T-helper 9 cell (primary cell): Measurements from ENCODE around the gene NT5C.

Experiments used
- DNase-seq: peaks from one replicate; pipeline ENCODE4 v3.0.0-alpha.2; 2020

Gene NT5C

DNA sequence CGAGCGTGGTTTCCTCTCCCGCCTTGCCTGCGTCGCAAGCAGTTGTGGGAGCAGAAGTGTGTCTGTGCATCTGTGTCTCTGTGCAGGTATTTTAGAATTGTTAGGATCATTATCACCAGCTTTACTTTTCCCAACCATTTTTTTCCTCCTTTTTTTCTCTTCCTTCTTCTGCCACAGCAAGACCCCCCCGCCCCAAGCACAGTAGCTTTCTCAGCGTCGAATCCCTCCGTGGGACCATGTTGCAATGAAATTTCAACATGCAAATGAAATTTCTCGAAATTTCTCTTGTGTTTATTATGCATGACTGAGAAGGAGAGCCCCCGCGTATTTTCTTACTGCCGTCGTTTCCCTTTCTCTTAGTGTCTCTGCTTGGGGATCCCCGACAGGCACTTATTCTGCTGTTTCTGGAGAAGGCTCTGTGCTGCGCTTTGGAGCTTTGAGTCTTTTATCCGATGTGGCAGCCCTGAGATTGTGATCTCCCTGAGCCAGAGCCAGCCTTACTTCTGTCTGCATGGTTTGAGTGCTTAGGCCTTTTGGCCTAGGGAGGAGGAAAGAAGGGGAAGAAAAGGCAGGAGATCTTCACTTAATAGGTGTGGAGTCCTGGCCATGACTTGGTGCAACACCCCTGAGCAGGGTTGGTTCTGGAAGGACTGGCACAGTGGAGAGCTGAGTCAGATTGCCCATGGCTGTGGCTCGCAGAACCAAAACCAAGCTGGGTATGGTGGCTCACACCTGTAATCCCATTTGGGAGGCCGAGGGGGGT lies 16.8 kb downstream of the NT5C start:
- no peak for DNase-seq

DNA sequence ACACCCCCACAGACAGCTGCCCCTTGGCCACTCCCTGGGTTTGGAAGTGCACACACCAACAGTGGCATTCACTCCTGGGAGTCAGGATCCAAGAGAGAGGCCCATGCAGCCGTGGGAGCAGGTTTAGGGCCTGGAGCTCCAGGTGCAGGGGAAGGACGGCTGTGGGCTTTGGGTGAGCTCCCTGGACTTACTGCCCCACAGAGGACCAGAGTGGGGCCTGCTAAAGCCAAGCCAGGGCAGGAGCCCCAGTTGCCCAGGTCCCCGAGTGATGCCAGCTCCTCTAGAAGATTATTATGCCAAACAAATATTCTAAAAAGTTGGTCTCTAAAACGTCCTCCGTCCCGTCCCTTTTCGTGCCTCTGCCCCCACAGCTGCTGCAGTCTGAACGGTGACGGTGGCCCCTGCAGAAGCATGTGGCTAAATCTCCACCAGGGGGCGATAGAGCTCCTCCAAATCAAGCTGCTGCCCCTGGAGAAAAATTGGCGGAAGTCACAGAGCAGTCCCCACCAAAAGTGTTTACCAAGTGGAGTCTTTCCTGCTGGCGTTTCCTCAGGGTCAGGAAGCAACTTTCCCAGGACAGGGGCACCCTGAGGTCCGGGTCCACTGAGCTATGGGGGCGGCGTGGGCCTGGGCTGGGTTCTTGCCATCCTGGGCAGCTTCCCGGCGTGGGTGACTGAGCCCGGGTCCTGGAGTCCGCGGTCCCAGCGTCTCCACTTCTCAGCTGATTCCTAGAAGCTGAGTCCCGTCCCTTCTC lies 17.6 kb downstream of the NT5C start:
- DNase-seq: peak; percentile 89

DNA sequence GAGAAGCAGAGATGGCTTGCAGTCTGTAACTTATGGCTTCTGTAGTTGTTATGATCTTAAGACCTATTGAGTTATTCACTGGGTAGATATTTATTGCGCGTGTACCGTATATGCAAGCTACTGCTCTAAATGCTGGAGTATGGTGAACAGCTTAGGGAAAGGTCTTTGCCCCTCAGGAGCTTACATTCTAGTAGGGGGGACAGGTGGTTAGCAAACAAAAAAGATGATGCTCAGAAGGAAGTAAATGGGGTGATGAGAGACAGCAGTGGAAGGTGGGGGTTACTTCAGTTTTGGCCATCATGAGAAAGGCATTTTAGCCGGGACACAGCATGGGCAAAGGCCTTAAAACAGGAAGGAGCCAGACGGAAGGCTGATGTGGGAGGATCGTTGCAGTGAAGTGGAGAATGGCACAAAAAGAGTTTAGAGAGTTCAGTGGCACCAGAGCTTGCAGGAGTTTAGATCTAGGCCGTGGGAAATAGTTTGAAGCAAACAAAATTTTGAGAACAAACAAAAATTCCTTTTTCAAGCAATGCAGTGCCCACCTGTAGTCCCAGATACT lies 19.7 kb downstream of the NT5C start:
- no peak for DNase-seq

DNA sequence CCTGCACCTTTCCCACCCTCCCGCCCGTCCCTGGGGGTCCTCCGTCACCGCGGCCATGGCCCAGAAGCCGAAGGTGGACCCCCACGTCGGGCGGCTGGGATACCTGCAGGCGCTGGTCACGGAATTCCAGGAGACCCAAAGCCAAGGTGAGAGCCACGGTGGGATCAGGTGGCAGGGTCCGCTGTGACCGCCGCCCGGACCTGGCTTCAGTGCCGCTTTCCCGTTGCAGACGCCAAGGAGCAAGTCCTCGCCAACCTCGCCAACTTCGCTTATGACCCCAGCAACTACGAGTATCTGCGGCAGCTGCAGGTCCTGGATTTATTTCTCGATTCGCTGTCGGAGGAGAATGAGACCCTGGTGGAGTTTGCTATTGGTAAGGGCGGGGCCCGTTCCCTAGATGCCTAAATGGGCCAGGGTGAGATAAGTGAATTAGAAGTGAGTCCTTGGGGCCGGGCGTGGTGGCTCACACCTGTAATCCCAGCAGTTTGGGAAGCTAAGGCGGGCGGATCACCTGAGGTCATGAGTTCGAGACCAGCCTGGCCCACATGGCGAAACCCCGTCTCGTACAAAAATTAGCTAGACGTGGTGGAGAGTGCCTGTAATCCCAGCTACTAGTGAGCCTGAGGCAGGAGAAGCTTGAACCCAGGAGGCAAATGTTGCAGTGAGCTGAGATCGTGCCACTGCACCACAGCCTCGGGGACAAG lies 21.2 kb downstream of the NT5C start:
- DNase-seq: no peak

DNA sequence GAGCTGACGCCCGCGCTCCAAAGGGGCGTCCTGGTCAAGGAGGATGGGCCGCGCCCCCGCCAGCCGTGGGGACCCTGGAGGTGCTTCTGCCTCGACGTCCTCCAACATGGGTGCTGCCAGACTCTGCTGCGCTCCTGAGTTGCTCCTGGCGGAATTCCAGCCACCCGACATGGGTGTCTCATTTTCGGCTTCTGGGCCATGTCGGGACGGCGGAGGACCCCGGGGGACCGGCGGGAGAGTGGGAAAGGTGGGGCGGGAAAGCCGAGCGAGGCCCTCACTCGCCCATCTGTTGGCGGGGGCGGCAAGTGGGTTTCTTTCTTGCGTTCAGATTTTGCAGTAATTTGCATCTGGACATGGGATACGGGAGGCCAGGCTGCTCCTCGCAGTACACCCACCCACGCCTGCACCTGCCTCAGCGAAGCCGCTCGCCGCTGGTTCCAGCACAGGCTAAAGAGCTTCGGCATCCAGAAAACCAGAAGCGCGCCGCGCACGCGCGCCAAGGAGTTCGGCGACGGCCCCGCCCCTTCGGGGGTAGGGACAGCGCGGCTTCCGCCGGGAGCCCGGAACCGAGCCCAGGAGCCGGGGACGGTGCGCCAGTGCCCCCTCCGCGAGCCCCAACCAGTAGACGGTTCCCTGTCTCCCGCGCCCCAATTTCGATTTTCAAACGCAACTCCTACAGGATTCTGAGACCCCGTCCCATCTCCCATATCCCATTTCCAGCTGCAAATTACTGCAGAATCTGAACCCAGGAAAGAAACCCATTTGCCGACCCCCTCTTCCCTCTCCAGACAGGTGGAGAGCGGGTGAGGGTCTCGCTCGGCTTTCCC lies 21.9 kb downstream of the NT5C start, which contains the start of gene ARMC7:
Gene ARMC7 (plus strand): TSS at position 563 of the 827 bp plus-strand sequence. CDS start 320 bp downstream, outside the sequence.
- peak; percentile 86 for DNase-seq

DNA sequence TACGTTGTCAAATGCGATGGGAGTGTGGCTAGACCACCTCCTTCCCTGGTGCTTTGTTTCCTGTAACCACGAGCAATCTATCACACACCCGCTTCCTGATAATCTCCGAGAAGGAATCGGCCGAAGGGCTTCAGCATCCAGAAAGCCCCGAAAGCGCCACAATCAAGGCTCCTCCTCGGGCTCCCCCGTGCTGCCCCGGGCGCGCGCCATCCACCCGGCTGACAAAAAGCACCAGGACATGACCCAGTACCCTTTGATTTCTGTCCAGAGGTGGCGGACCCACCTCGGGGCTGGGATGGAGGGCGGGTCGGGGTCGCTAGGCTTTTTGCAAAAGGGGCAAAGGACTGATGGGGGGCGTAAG lies 22.5 kb downstream of the NT5C start:
- DNase-seq: no peak

DNA sequence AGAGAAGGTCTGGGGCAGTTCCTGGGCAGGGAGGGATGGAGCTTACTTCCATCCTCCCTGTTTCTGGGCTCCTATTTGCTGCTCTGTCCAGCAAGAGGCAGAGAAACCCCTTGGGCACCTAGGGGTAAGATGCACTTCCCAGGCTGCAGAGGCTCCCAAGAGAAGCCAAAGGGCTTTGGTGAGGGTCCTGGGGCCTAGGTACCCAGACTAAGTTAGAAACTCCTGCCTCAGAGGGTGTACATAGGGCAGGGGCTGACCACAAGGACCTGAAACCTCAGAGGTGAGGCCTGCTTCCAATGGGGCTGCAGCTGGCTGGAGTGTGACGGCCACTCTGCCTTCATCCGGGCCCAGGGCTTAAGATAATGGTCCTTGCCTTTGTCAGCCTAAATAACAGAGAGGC lies 23.3 kb downstream of the NT5C start:
- no peak for DNase-seq

DNA sequence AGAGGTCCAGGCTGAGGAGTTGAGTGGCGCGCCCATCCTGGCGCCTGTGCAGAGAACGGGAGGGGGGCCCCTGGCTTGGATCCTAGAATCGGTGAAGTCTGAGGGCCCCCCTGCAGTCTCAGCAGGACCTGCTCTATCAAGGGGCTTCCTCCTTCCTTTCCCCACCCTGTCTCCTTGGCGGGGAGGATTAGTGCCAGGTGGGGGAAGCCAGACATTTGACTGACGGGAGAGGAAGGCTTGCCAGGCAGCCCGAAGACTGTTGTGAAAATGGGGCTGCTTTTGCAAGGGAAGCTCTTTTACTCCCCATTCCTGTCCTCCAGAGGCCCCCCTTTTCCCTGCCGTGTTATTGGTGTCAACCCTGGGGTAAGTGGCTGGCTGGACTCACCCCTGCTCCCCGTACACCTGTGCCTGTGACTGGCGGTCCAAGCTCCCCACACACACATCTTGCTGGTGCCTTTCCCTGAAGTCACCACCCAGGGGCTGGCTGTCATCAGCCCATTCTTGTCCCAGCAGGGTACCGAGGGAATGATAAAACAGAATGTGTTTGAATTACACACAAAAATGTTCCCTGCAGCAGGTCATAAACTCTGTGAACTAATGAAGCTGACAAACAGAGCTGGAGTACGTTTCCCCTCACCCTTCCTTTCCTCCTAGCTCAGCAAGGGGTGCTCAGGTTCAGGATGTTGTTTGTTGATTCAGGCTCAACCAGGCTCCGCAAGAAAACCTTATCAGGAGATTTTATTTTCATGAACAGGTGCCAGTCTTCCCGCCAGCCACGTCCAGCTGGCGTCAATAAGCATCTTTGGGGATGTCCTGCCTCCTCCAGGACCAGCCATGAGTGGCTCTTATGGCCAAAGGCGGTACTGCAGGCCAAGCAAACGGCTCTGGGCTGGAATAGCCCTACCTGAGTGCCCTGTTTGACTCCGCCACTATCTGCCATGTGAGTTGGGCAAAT lies 26.1 kb downstream of the NT5C start:
- DNase-seq: no peak

DNA sequence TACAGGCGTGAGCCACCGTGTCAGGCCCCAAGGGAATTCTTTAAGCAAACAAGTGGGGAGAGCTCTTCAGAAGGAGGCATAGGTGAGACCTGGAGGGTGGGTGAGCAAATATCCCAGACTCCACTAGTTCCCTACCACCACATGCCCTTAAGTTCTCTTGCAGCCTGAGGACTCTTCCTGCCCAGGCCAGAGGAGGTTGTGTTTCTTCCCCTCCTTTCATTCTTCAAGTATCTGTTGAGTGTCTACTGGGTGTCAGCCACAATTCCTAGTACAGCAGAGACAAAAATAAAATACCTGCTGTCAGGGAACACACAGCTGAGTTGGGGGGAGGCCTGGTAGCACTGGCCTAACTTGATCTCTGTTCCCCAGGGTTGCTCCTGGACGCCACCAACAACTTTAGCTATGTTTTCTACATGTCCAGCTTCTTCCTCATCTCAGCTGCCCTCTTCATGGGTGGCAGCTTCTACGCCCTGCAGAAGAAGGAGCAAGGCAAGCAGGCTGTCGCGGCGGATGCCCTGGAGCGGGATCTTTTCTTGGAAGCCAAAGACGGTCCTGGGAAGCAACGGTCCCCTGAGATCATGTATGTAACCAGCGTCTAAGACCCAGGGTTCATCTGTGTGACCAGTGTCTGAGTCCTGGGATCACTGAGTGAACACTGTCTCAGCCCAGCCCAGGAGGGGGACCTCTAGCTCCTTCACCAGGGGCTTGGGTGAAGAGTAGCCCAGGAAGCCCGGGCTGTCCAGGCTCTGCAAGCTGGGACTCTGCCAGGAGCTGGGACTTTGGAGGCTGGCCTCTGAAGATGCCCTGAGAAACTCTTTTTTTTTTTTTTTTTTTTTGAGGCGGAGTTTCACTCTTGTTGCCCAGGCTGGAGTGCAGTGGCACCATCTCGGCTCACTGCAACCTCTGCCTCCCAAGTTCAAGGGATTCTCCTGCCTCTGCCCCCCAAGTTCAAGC lies 27.7 kb downstream of the NT5C start:
- no peak for DNase-seq

DNA sequence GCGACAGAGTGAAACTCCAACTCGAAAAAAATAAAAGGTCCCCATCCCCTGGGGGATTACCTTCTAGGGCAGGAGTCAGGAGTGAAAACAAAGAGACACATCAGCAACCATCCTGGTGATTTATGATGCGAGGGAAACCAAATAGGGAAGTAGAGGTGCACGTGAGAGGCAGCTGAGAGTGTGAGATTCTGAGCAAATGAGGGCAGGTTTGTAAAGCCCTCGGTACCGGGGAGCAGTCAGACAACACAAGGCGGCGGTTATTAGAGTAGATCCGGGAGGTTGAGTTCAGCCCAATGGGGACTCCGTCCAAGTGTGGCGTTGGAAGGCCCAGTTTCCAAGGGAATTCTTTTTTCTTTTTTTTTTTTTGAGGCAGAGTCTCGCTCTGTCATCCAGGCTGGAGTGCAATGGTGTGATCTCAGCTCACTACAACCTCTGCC lies 29.1 kb downstream of the NT5C start:
- no peak for DNase-seq

DNA sequence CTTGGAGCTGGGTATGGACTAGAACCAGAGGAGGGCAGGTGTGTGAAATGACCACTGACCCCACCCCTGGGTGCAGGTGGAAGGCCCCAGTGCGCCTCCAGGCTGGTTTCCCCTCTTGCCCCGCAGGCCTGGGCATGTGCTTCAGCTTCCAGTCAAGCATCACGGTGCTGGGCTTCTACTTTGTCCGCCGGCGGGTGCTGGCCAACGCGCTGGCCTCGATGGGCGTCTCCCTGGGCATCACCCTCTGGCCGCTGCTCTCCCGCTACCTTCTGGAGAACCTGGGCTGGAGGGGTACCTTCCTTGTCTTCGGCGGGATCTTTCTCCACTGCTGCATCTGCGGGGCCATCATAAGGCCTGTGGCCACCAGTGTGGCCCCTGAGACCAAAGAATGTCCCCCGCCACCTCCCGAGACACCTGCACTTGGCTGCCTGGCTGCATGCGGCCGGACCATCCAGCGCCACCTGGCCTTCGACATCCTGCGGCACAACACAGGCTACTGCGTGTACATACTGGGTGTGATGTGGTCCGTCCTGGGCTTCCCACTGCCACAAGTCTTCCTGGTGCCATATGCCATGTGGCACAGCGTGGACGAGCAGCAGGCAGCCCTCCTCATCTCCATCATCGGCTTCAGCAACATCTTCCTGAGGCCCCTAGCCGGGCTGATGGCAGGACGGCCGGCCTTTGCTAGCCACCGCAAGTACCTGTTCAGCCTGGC lies 31.5 kb downstream of the NT5C start:
- DNase-seq: no peak

DNA sequence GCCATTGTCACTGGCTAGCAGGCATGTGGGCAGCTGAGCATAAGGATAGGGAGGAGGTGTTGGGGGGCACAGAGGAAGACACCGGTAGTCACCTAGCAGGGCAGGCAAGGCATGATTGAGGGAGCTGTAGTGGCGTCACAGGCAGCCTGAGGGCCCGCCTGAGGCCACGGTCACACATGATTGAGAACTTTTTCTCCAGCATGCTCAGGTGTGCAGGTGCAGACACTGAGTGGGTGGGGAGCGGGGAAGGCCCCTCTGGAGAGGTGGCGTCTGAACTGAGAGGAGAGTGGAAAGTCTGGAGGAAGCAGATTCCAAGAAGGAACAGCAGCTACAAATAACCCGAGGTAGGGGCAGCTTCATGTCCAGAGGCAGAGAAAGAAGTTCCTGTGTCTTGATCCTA lies 32.7 kb downstream of the NT5C start:
- DNase-seq: no peak

DNA sequence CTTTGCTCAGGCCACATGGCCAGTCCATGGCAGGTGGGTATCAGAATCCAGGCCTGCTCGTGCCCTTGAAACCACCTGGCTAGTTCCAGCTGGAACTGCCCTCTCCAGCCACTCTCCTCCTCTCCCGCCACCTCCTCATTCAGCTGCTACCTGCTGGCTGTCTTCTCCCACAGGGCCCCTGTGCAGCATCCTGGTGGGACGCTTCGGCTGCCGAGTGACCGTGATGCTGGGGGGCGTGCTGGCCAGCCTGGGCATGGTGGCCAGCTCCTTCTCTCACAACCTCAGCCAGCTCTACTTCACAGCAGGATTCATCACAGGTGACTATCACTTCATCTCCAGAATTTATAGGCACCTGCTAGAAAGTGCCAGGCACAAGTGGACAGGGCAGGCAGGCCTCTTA lies 33.7 kb downstream of the NT5C start:
- DNase-seq: no peak

DNA sequence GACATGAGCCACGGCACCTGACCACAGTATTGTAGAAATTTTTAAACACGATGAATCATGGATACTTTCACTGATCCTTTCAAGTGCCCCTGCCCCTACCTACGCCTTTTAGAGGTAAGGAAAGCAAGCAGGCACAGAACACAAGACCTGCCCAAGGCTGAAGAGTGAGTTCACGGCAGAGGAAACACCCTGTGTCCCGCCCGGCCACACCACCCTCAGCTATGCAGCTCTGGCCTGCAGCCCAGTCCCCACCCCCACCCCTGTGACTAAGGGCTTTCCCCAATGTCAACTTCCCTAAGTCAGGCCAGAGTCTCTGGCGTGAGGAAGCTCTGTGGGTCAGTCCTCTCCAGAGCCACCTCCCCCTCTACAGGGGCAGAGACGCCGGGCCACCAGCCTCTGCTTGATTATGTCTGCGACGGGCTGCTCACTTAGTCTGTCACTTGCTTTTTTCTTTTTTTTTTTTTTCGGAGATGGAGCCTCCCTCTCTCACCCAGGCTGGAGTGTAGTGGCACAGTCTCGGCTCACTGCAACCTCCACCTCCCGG lies 35.4 kb downstream of the NT5C start:
- DNase-seq: no peak

DNA sequence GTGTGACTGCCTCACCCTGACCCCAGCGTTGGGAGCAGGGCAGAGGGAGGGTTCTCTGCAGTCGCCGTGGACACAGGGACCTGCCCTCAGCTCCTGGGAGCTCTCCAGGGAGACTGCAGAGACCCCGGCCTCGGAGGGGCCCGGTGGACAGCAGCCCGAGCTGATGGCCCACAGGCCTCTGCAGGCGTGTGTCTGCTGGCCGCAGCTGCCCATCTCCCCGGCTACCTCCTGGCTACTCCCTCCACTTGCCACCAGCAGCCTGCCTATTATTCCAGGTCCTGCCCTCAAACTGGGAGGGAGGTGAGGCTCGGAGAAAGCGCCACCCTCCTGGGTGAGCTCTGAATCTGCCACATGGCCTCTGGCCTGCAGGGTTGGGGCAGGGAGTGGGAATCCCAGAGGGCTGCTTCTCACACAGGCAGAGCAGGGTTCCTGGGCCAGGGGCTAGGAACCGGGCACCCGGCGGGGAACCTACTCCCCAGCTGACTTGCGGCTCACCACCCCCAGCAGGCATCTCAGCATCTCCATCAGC lies 36.6 kb downstream of the NT5C start:
- DNase-seq: no peak

DNA sequence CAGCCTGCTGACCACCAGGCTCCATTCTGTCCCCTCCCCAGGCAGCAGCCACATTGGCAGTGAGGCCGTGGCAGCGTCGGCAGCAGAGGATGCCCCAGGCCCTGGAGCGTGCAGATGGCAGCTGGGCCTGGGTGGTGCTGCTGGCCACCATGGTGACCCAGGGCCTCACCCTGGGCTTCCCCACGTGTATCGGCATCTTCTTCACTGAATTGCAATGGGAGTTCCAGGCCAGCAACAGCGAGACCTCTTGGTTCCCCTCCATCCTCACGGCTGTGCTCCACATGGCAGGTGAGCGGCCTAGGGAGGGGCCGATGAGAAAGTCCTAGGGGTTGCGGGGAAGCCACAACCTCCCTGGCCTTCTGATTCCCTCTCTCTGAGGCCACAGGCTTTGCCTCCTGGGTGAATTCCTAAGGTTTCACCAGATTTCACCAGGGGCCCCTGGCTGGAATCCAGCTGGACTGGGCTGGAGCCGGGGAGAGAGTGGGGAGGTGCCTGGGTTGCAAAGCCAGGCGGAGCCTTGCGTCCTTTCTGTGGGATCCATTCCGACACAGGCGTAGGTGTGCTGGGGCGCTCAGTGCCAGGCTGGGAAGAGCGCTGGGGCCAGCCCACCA lies 37.9 kb downstream of the NT5C start:
- no peak for DNase-seq

DNA sequence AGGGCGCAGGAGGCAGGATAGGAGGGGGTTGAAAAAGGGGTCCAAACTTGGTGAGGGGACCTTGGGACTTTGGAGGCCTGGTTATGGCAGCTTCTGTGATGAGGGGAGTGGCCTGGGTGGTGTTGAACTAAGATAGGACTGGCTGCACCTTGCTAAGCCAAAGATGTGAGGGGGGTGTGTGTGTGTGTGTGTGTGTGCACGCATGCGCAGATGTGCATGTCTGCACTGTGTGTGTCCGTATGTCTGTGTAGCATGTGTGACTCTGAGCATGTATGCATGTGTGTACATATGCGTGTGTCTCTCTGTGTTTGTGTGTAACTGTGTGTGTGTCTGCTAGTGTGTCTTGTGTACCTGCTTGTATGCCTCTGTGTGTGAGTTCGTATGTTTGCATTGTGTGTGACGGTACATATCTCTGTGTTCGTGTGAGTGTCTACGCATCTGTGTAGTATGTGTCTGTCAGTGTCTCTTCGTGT lies 39.7 kb downstream of the NT5C start:
- DNase-seq: no peak
